HL-60 (cell line): Measurements from ENCODE around the gene IFRD2.

Experiments used
- CTCF ChIP-seq: IDR thresholded peaks from one replicate; pipeline ENCODE4 v1.5.1; 2011; ENCODE audit warnings: low read length, control low read depth, inconsistent platforms; ENCODE audit not compliant: insufficient read depth
- POLR2AphosphoS5 ChIP-seq: IDR thresholded peaks from 2 replicates; pipeline ENCODE4 v1.6.1; 2012; ENCODE audit warnings: low read depth
- REST ChIP-seq: IDR thresholded peaks from 2 replicates; pipeline ENCODE4 v1.6.1; 2012; ENCODE audit warnings: low read depth; ENCODE audit not compliant: insufficient replicate concordance

DNA sequence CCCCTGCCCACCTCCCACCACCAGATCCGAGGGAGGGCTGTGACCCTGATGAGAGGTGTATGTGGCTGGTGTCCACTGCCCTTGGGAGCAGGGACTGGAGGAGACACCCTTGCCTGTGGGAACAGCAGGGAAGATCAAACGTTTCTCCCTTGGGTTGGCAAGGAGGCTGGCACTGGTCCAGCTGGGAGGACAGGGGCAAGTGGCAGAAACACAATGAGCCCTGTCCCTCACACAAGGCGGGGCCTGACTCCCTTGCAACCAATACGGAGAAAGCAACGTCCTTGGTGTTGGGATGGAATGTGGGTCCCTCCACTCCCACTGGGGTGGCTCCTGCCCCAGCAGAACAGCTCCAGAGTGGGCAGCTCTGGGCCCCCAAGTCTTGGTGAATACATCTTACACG is 25.1 kb upstream of the IFRD2 start:
- TF ChIP-seq POLR2AphosphoS5 (no peak), CTCF (no peak), REST (no peak)
